NCI-H510A treated with DMSO at 0.1 percent for 48 hours (cell line): ENCODE data around the gene DPYSL4.

Experiments
- DNase-seq: peaks from one replicate; lab custom pipeline; 2025; lab: John Stamatoyannopoulos, UW

Gene DPYSL4

GRCh38 chr10:132163826-132164515 lies 22.8 kb upstream of the DPYSL4 start:
- no peak for DNase-seq

GRCh38 chr10:132164761-132165278 lies 21.9 kb upstream of the DPYSL4 start:
- DNase-seq, result no peak

GRCh38 chr10:132165416-132165980 lies 21.2 kb upstream of the DPYSL4 start:
- DNase-seq, result no peak

GRCh38 chr10:132166216-132166950 lies 20.4 kb upstream of the DPYSL4 start:
- no peak for DNase-seq

GRCh38 chr10:132167041-132167674 lies 19.6 kb upstream of the DPYSL4 start:
- DNase-seq, result no peak

- DNase-seq, result no peak
These were observed 18.8 kb upstream of the DPYSL4 start for GRCh38 chr10:132167976-132168375.

GRCh38 chr10:132168571-132169030 lies 18.1 kb upstream of the DPYSL4 start:
- no peak for DNase-seq

GRCh38 chr10:132169031-132169765 lies 17.6 kb upstream of the DPYSL4 start:
- DNase-seq, result no peak

GRCh38 chr10:132169766-132170560 lies 16.8 kb upstream of the DPYSL4 start:
- DNase-seq, result no peak

- no peak for DNase-seq
These were observed 16.0 kb upstream of the DPYSL4 start for GRCh38 chr10:132170561-132171361.

- no peak for DNase-seq
These were observed 14.4 kb upstream of the DPYSL4 start for GRCh38 chr10:132172091-132173066.

- DNase-seq, result no peak
These were observed 13.6 kb upstream of the DPYSL4 start for GRCh38 chr10:132173185-132173584.

GRCh38 chr10:132174237-132174636 lies 12.5 kb upstream of the DPYSL4 start:
- no peak for DNase-seq

GRCh38 chr10:132175408-132175807 lies 11.3 kb upstream of the DPYSL4 start:
- DNase-seq, result no peak

- DNase-seq, result no peak
These were observed 10.7 kb upstream of the DPYSL4 start for GRCh38 chr10:132175907-132176581.

- no peak for DNase-seq
These were observed 9.9 kb upstream of the DPYSL4 start for GRCh38 chr10:132176623-132177500.

- no peak for DNase-seq
These were observed 8.7 kb upstream of the DPYSL4 start for GRCh38 chr10:132178046-132178445.
